ENCODE data around the gene CNTNAP2. TPM values are rescaled to one million over a fixed set of nuclear protein-coding genes. Genes with fewer than 3 reads are reported as not detected.

CNTNAP2 gene
- total RNA-seq, 2 experiments from 2014 or later, result not detected

DNA sequence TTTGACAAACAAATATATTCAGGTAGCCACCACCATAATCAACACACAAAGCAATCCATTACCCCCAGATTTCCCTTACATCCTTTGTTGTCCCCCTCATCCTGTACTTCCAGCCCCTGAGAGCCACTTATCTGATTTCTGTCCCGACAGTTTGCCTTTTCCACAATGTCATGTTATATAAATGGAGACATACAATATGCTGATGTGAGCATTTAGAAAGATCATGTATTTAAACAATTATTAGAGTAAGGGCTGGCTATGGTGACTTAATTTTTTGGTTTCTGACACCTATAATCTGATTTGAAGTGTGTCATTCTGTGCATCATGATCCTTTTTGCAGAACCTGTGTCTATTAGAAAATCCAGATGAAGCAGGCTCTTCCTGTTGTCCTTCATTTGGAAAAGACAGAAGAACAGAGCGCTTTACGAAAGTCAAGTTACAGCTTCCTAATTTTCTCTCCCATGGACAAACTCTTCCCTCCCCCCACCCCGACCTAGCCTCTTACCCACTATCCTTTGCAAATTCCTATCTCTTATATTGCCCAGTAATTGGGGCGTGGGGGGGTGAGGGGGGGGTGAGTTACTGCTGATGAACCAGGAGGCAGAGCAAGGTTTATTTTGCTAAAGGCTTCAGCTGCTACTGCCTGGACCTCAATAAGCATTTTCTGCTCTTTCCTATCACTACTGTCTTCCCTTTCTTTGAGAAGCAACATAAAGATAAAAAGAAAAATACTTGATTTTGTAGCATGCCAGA is 2221.6 kb downstream of the CNTNAP2 start:
- peaks cover 12% of the 10 kb centered on the region for H3K4me1 Mint-ChIP-seq (ENCODE audit: low read depth)
- H3K27me3 Mint-ChIP-seq, result peaks cover 52% of the 10 kb centered on the region
- no peak for DNase-seq
- H3K36me3 Mint-ChIP-seq, result no peaks in the 10 kb centered on the region
- CTCF ChIA-PET, result no interaction called here
- POLR2A ChIA-PET, result no interaction called here
- H3K27ac Mint-ChIP-seq, result no peak overlapping the region
- no peaks in the 10 kb centered on the region for H3K9me3 Mint-ChIP-seq
- no peak overlapping the region for H3K4me3 Mint-ChIP-seq
- intact Hi-C loops (cut with micrococcal nuclease), result no loop called here

GRCh38 chr7:148340438-148341280 is 2224.1 kb downstream of the CNTNAP2 start:
- H3K4me1 Mint-ChIP-seq (ENCODE audit: low read depth), result peaks cover 12% of the 10 kb centered on the region
- peaks cover 50% of the 10 kb centered on the region for H3K27me3 Mint-ChIP-seq
- H3K4me3 Mint-ChIP-seq, result no peak overlapping the region
- ChIA-PET POLR2A (no interaction called here), CTCF (no interaction called here)
- intact Hi-C loops (cut with micrococcal nuclease), result no loop called here
- no peak for DNase-seq
- H3K9me3 Mint-ChIP-seq, result no peaks in the 10 kb centered on the region
- H3K36me3 Mint-ChIP-seq, result no peaks in the 10 kb centered on the region
- no peak overlapping the region for H3K27ac Mint-ChIP-seq

GRCh38 chr7:148344406-148344805 is 2227.8 kb downstream of the CNTNAP2 start:
- H3K27me3 Mint-ChIP-seq, result peaks cover 26% of the 10 kb centered on the region

GRCh38 chr7:148347981-148348380 is 2231.4 kb downstream of the CNTNAP2 start:
- no peak for DNase-seq
- no peaks in the 10 kb centered on the region for H3K9me3 Mint-ChIP-seq
- no peak overlapping the region for H3K27ac Mint-ChIP-seq
- no peaks in the 10 kb centered on the region for H3K36me3 Mint-ChIP-seq
- CTCF ChIA-PET, result interaction anchor here (0.7 kb wide), 1 partner anchor 151 kb away, joined by 3 read pairs; no protein-coding TSS in a partner anchor
- intact Hi-C loops (cut with micrococcal nuclease), result no loop called here
- H3K27me3 Mint-ChIP-seq, result peaks cover 7% of the 10 kb centered on the region
- POLR2A ChIA-PET, result no interaction called here
- no peaks in the 10 kb centered on the region for H3K4me1 Mint-ChIP-seq (ENCODE audit: low read depth)
- no peak overlapping the region for H3K4me3 Mint-ChIP-seq

More at GRCh38 chr7:148344406-148344805, 2227.8 kb downstream of the CNTNAP2 start:
- Mint-ChIP-seq H3K9me3 (no peaks in the 10 kb centered on the region), H3K36me3 (no peaks in the 10 kb centered on the region), H3K27ac (no peak overlapping the region), H3K4me1 (ENCODE audit: low read depth) (peaks cover 5% of the 10 kb centered on the region), H3K4me3 (no peak overlapping the region)
- intact Hi-C loops (cut with micrococcal nuclease), result no loop called here
- ChIA-PET POLR2A (no interaction called here), CTCF (no interaction called here)
- DNase-seq, result no peak

DNA sequence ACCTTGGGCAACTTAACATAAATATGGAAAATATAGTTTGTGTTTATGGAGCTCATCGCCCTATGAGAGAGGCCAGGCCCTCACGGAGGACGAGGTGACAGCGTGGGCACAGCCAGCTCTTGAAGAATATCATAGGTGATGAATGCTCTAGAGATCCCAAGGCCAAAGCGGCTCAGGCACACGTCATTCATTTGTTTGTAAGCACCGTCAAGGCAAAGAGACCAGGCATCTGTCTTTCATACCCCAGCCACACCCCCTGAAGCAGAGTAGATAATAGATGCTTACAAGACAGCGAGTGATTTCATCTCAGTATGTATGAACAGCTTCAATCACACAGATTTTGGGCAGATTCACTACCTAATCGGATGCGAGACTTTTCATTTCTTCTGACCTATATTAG is 2231.9 kb downstream of the CNTNAP2 start:
- no peak for DNase-seq
- ChIA-PET CTCF (interaction anchor here (0.6 to 0.7 kb wide), 2 partner anchors 121 to 151 kb away, joined by 3 read pairs; no protein-coding TSS in a partner anchor), POLR2A (no interaction called here)
- Mint-ChIP-seq H3K4me3 (no peak overlapping the region), H3K27me3 (peaks cover 3% of the 10 kb centered on the region), H3K36me3 (no peaks in the 10 kb centered on the region), H3K4me1 (ENCODE audit: low read depth) (no peaks in the 10 kb centered on the region), H3K27ac (no peak overlapping the region), H3K9me3 (no peaks in the 10 kb centered on the region)
- intact Hi-C loops (cut with micrococcal nuclease), result no loop called here

DNA sequence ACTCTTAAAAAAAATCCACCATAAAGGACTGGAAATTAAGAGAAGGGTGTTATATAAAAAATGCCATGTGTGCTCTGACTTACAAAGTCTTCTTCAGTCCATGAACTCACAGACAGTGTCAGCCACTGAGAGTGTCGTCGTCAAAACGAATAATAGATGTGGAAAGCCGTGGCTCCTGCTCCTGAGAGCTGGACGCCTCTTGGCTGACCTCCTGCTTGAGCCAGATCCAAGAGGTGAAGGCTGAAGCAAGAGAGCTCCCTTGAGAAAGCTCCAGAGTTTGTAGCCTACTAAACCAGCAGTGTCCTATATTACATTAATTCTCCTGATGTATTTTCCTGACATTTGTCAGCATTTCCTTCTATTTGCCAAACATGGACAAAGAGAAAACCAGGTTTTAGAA is 2239.7 kb downstream of the CNTNAP2 start:
- H3K4me1 Mint-ChIP-seq (ENCODE audit: low read depth), result no peaks in the 10 kb centered on the region
- ChIA-PET CTCF (no interaction called here), POLR2A (no interaction called here)
- H3K9me3 Mint-ChIP-seq, result no peaks in the 10 kb centered on the region
- H3K36me3 Mint-ChIP-seq, result no peaks in the 10 kb centered on the region
- DNase-seq, result no peak
- no peak overlapping the region for H3K27ac Mint-ChIP-seq
- intact Hi-C loops (cut with micrococcal nuclease), result no loop called here
- no peak overlapping the region for H3K4me3 Mint-ChIP-seq
- peaks cover 6% of the 10 kb centered on the region for H3K27me3 Mint-ChIP-seq

- no peak for DNase-seq
- intact Hi-C loops (cut with micrococcal nuclease), result no loop called here
- H3K4me1 Mint-ChIP-seq (ENCODE audit: low read depth), result no peaks in the 10 kb centered on the region
- ChIA-PET POLR2A (no interaction called here), CTCF (no interaction called here)
- H3K27me3 Mint-ChIP-seq, result peaks cover 3% of the 10 kb centered on the region
- no peaks in the 10 kb centered on the region for H3K36me3 Mint-ChIP-seq
- no peak overlapping the region for H3K4me3 Mint-ChIP-seq
- no peak overlapping the region for H3K27ac Mint-ChIP-seq
- H3K9me3 Mint-ChIP-seq, result no peaks in the 10 kb centered on the region
These were observed 2245.9 kb downstream of the CNTNAP2 start for GRCh38 chr7:148362541-148362940.

- H3K36me3 Mint-ChIP-seq, result no peaks in the 10 kb centered on the region
- H3K4me1 Mint-ChIP-seq (ENCODE audit: low read depth), result no peaks in the 10 kb centered on the region
- H3K27me3 Mint-ChIP-seq, result peaks cover 3% of the 10 kb centered on the region
- intact Hi-C loops (cut with micrococcal nuclease), result no loop called here
- H3K4me3 Mint-ChIP-seq, result no peak overlapping the region
- H3K27ac Mint-ChIP-seq, result no peak overlapping the region
- ChIA-PET CTCF (no interaction called here), POLR2A (no interaction called here)
- H3K9me3 Mint-ChIP-seq, result no peaks in the 10 kb centered on the region
- DNase-seq, result no peak
These were observed 2251.3 kb downstream of the CNTNAP2 start for GRCh38 chr7:148367731-148368475.

- POLR2A ChIA-PET, result no interaction called here
- no peaks in the 10 kb centered on the region for H3K9me3 Mint-ChIP-seq
These were observed 2252.0 kb downstream of the CNTNAP2 start for GRCh38 chr7:148368562-148368961.

DNA sequence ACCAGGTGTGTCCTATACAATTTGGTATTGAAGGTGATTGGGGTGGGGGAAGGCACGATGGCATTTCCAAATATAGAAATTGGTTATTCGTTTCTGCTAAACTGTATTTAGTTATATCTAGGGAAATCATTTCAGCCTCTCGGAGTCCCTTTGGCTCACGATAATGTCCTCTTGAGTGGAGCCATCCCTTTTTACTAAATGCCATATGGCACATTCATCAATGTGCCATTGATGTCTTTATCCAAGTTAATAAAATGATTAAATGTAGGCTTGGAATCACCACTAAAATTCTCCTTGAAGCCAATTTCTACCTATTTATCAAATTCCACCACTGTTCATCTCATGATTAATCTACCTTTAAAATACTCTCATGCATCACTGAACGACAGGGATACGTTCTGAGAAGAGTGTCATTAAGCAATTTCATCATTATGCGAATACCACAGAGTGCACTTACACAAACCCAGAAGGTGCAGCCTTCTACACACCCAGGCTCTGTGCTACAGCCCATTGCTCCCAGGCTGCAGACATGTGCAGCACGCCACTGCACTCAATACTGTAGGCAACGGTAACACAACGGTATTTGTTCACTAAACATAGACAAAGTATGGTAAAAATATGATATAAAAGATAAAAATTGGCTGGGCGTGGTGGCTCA is 2254.8 kb downstream of the CNTNAP2 start:
- no peaks in the 10 kb centered on the region for H3K36me3 Mint-ChIP-seq
- intact Hi-C loops (cut with micrococcal nuclease), result no loop called here
- H3K9me3 Mint-ChIP-seq, result no peaks in the 10 kb centered on the region
- H3K27ac Mint-ChIP-seq, result no peak overlapping the region
- no peak for DNase-seq
- H3K4me3 Mint-ChIP-seq, result no peak overlapping the region
- no peaks in the 10 kb centered on the region for H3K4me1 Mint-ChIP-seq (ENCODE audit: low read depth)
- H3K27me3 Mint-ChIP-seq, result peaks cover 3% of the 10 kb centered on the region
- ChIA-PET POLR2A (no interaction called here), CTCF (no interaction called here)

More at GRCh38 chr7:148368562-148368961, 2252.0 kb downstream of the CNTNAP2 start:
- no peak for DNase-seq
- CTCF ChIA-PET, result no interaction called here
- Mint-ChIP-seq H3K27me3 (peaks cover 3% of the 10 kb centered on the region), H3K4me3 (no peak overlapping the region), H3K27ac (no peak overlapping the region), H3K36me3 (no peaks in the 10 kb centered on the region), H3K4me1 (ENCODE audit: low read depth) (no peaks in the 10 kb centered on the region)
- intact Hi-C loops (cut with micrococcal nuclease), result no loop called here

DNA sequence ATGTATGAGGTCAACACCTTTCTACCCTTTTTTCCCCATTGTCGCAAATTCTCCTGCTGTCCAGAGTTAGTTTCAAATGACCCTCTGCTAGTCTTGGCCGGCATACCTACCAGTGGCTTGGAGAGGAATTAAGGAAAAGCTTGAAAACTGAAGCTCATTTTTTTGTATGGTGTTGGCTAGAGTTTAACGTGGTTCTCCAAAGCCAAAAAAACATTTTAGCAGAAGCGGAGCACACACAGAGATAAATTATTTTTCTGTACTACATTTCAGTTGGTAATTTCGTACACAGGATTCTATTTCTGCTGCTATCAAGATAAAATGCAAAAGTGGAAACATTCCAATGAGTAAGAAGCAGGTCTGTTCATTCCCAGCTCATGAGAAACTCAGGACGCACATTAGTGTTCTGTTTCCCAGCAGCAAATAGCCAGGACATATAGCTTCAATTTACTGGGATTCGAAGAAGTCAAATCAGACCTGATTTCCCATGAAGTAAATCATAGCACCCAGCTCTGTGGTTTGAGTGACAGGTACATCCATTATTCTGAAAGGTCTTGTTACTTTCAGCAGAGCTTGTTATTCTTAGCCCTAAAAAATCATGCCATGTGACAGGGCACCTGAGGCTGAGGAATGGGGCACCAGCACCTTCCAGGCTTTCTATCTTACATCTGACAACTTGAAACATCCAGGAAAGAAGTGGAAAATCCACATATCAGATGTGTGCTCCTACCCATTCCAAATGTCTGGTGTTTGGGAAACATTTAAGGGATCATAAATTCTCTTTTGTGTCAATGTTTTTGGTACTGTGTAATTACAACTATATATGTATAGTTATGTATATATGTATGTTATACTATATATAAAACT is 2258.0 kb downstream of the CNTNAP2 start:
- DNase-seq, result no peak
- H3K27ac Mint-ChIP-seq, result no peak overlapping the region
- H3K9me3 Mint-ChIP-seq, result no peaks in the 10 kb centered on the region
- H3K4me3 Mint-ChIP-seq, result no peak overlapping the region
- no peaks in the 10 kb centered on the region for H3K4me1 Mint-ChIP-seq (ENCODE audit: low read depth)
- intact Hi-C loops (cut with micrococcal nuclease), result no loop called here
- H3K36me3 Mint-ChIP-seq, result no peaks in the 10 kb centered on the region
- ChIA-PET POLR2A (no interaction called here), CTCF (no interaction called here)
- peaks cover 4% of the 10 kb centered on the region for H3K27me3 Mint-ChIP-seq
